Liver (tissue), 9 donors: ENCODE data around the gene TMEM167A. TPM values are rescaled to one million over a fixed set of nuclear protein-coding genes. Genes with fewer than 3 reads are reported as not detected.

Experiments used
- DNase-seq: peaks from one replicate; pipeline ENCODE4 v3.0.0-alpha.2; 2017; ENCODE audit warnings: low spot score
- H3K27ac ChIP-seq, 2 donors: one replicate each; pipeline ENCODE4 v1.7.0; 2013; ENCODE audit warnings: inconsistent platforms in 2 of 2, low read length in 2 of 2, control low read depth in 1 of 2, low read depth in 1 of 2, mild to moderate bottlenecking in 1 of 2
- H3K27me3 ChIP-seq, 4 donors: one replicate each; pipeline versions ENCODE4 v1.6.1 to v1.7.0; 2013; ENCODE audit warnings: low read length in 3 of 4, inconsistent platforms in 1 of 4, mild to moderate bottlenecking in 1 of 4, moderate library complexity in 1 of 4; ENCODE audit not compliant: control insufficient read depth in 4 of 4, insufficient read depth in 4 of 4
- H3K36me3 ChIP-seq, 4 donors: one replicate each; pipeline versions ENCODE4 v1.6.1 to v1.7.0; 2013; ENCODE audit warnings: low read length in 3 of 4, mild to moderate bottlenecking in 3 of 4, low read depth in 1 of 4, moderate library complexity in 1 of 4; ENCODE audit not compliant: control insufficient read depth in 4 of 4, insufficient read depth in 3 of 4
- H3K4me1 ChIP-seq, 4 donors: one replicate each; pipeline versions ENCODE4 v1.6.1 to v1.7.0; 2013; ENCODE audit warnings: low read length in 3 of 4, mild to moderate bottlenecking in 3 of 4, moderate library complexity in 1 of 4; ENCODE audit not compliant: control insufficient read depth in 4 of 4, insufficient read depth in 4 of 4
- H3K4me3 ChIP-seq, 3 donors: one replicate each; pipeline versions ENCODE4 v1.6.1 to v1.7.0; 2013; ENCODE audit warnings: low read length in 3 of 3, control low read depth in 1 of 3, low read depth in 1 of 3, mild to moderate bottlenecking in 1 of 3
- H3K9ac ChIP-seq, 2 donors: one replicate each; pipeline ENCODE4 v1.7.0; 2013; ENCODE audit warnings: low read length in 2 of 2, mild to moderate bottlenecking in 2 of 2, moderate library complexity in 2 of 2, control low read depth in 1 of 2, low read depth in 1 of 2
- H3K9me3 ChIP-seq, 4 donors: one replicate each; pipeline versions ENCODE4 v1.6.1 to v1.7.0; 2013; ENCODE audit warnings: low read length in 3 of 4; ENCODE audit not compliant: control insufficient read depth in 4 of 4
- ATF3 ChIP-seq: IDR thresholded peaks from 2 replicates; pipeline ENCODE4 v1.6.1; 2016; ENCODE audit warnings: antibody characterized with exemption
- CTCF ChIP-seq: fragments of 150-350 bp; IDR thresholded peaks from 2 replicates; pipeline ENCODE4 v1.5.1; 2017; ENCODE audit warnings: improper control_type of control experiment, low read depth, low read length; ENCODE audit not compliant: missing input control
- EGR1 ChIP-seq, 2 donors: IDR thresholded peaks; 2 replicates each; pipeline ENCODE4 v1.6.1; 2016 to 2018; ENCODE audit warnings: antibody characterized with exemption in 2 of 2, low read depth in 2 of 2
- FOXA1 ChIP-seq: IDR thresholded peaks from 2 replicates; pipeline ENCODE4 v1.6.1; 2016; ENCODE audit warnings: antibody characterized with exemption
- FOXA2 ChIP-seq: IDR thresholded peaks from 2 replicates; pipeline ENCODE4 v1.6.1; 2016; ENCODE audit warnings: antibody characterized with exemption
- GABPA ChIP-seq, 2 donors: IDR thresholded peaks in 1 of 2; conservative IDR thresholded peaks in 1 of 2; 2 replicates each; pipeline ENCODE4 v1.6.1; 2016; ENCODE audit warnings: antibody characterized with exemption in 2 of 2, mild to moderate bottlenecking in 1 of 2, moderate library complexity in 1 of 2
- HNF4A ChIP-seq, 2 donors: conservative IDR thresholded peaks; 2 replicates each; pipeline ENCODE4 v1.6.1; 2016; ENCODE audit warnings: antibody characterized with exemption in 2 of 2, mild to moderate bottlenecking in 2 of 2
- HNF4G ChIP-seq: IDR thresholded peaks from 2 replicates; pipeline ENCODE4 v1.6.1; 2016; ENCODE audit warnings: antibody characterized with exemption
- JUND ChIP-seq, 2 donors: IDR thresholded peaks; 2 replicates each; pipeline ENCODE4 v1.6.1; 2016; ENCODE audit warnings: antibody characterized with exemption in 2 of 2
- MAX ChIP-seq: IDR thresholded peaks from 2 replicates; pipeline ENCODE4 v1.6.1; 2016; ENCODE audit warnings: antibody characterized with exemption
- NR2F2 ChIP-seq: IDR thresholded peaks from 2 replicates; pipeline ENCODE4 v1.6.1; 2016; ENCODE audit warnings: antibody characterized with exemption
- RAD21 ChIP-seq, 2 donors: IDR thresholded peaks; 2 replicates each; pipeline ENCODE4 v1.6.1; 2016; ENCODE audit warnings: antibody characterized with exemption in 2 of 2, mild to moderate bottlenecking in 2 of 2
- REST ChIP-seq: IDR thresholded peaks from 2 replicates; pipeline ENCODE4 v1.6.1; 2016; ENCODE audit warnings: antibody characterized with exemption, mild to moderate bottlenecking
- RXRA ChIP-seq, 2 donors: IDR thresholded peaks; 2 replicates each; pipeline ENCODE4 v1.6.1; 2017 to 2018; ENCODE audit warnings: antibody characterized with exemption in 2 of 2, mild to moderate bottlenecking in 1 of 2
- SP1 ChIP-seq: IDR thresholded peaks from 2 replicates; pipeline ENCODE4 v1.6.1; 2018; ENCODE audit warnings: antibody characterized with exemption, mild to moderate bottlenecking
- TAF1 ChIP-seq: conservative IDR thresholded peaks from 2 replicates; pipeline ENCODE4 v1.6.1; 2016; ENCODE audit warnings: antibody characterized with exemption, mild to moderate bottlenecking
- YY1 ChIP-seq: IDR thresholded peaks from 2 replicates; pipeline ENCODE4 v1.6.1; 2016; ENCODE audit warnings: antibody characterized with exemption, mild to moderate bottlenecking
- ZBTB33 ChIP-seq: IDR thresholded peaks from 2 replicates; pipeline ENCODE4 v1.6.1; 2016; ENCODE audit warnings: antibody characterized with exemption
- WGBS: extraction: QIAGEN DNeasy Blood & Tissue Kit; methylation state at CpG from one replicate; pipeline ENCODE4 v1.1.7; 2013; 5-methylcytosine and 5-hydroxymethylcytosine counted together
- polyA plus RNA-seq, 2 donors: library from polyadenylated mRNA; stranded (reverse) in 1 of 2; unstranded in 1 of 2; fragments of 200-250 nt in 1 of 2; fragments of >200 nt in 1 of 2; fragmentation: Nextera tagmentation in 1 of 2; extraction: Ambion mirVana in 1 of 2; gene quantifications; one replicate each; pipeline versions ENCODE4 v1.2.1 to v1.2.3, GENCODE V29; 2013 to 2015
- total RNA-seq, 2 donors: library from RNA; depleted of rRNA; stranded (reverse); fragments of >200 nt; gene quantifications; one replicate each; pipeline ENCODE4 v1.2.3, GENCODE V29; 2014
- donor health status: healthy.
- donor health status: healthy.
- donor health status: healthy.
- donor health status: healthy.
- donor health status: healthy.

TMEM167A gene
- total and polyA plus RNA-seq, 4 donors: 27.0 to 55.2 (median 37.1) TPM

- Histone ChIP-seq H3K4me1 (no peaks in the 10 kb centered on the region), H3K36me3 (no peaks in the 10 kb centered on the region), H3K4me3 (no peak overlapping the region), H3K9me3 (no peaks in the 10 kb centered on the region), H3K27me3 (no peaks in the 10 kb centered on the region), H3K9ac (no peak overlapping the region), H3K27ac (no peak overlapping the region)
- no peak for DNase-seq
- TF ChIP-seq HNF4G (no peak), RXRA (IDR thresholded peaks at IDR 0.05) (no peak), CTCF (no peak), YY1 (no peak), JUND (IDR thresholded peaks at IDR 0.05) (no peak), TAF1 (no peak)
- WGBS: 91% methylated on average over 4 of the region's 4 CpGs
Observed at GRCh38 chr5:83034528-83035207, 42.5 kb downstream of the TMEM167A start.

GRCh38 chr5:83034036-83034435, 43.2 kb downstream of the TMEM167A start:
- WGBS: 76% methylated on average over 3 of the region's 3 CpGs
- Histone ChIP-seq H3K4me1 (no peaks in the 10 kb centered on the region), H3K9me3 (no peaks in the 10 kb centered on the region), H3K27me3 (no peaks in the 10 kb centered on the region), H3K36me3 (no peaks in the 10 kb centered on the region), H3K4me3 (no peak overlapping the region), H3K9ac (no peak overlapping the region), H3K27ac (no peak overlapping the region)
- TF ChIP-seq ATF3: no peak
- TF ChIP-seq HNF4A (conservative IDR thresholded peaks at IDR 0.05): no peak
- TF ChIP-seq MAX: no peak
- no peak for TF ChIP-seq FOXA2
- TF ChIP-seq RAD21 (IDR thresholded peaks at IDR 0.05): no peak
- TF ChIP-seq YY1: no peak
- TF ChIP-seq EGR1 (IDR thresholded peaks at IDR 0.05; ENCODE audit: low read depth in 2 of 2): no peak
- no peak for TF ChIP-seq NR2F2
- TF ChIP-seq SP1: no peak
- no peak for TF ChIP-seq GABPA (IDR thresholded peaks at IDR 0.05 in 1 of 2, conservative IDR thresholded peaks at IDR 0.05 in 1 of 2)
- TF ChIP-seq REST: no peak
- TF ChIP-seq TAF1: no peak
- TF ChIP-seq JUND (IDR thresholded peaks at IDR 0.05): no peak
- TF ChIP-seq ZBTB33: no peak
- TF ChIP-seq HNF4G: no peak
- TF ChIP-seq RXRA (IDR thresholded peaks at IDR 0.05): no peak
- no peak for TF ChIP-seq CTCF
- no peak for TF ChIP-seq FOXA1
- DNase-seq: no peak
